PC-9 (cell line): Measurements from ENCODE around the gene ZFAND6. TPM values are rescaled to one million over a fixed set of nuclear protein-coding genes. Genes with fewer than 3 reads are reported as not detected.

Experiments
- BruUV-seq: library from RNA; stranded (reverse); fragments of 400-500 nt; replicated peaks from 2 replicates; lab custom pipeline; 2021; lab: Mats Ljungman, UMichigan
- CTCF ChIA-PET: fragments of 300-600 bp; sonication (Branson Sonifier 250); formaldehyde crosslinking; loops from one replicate; lab custom pipeline; 2022; ENCODE audit warnings: antibody characterized with exemption; lab: Charles Lee
- POLR2A ChIA-PET: fragments of 300-600 bp; sonication (Branson Sonifier 250); formaldehyde crosslinking; loops from one replicate; lab custom pipeline; 2022; ENCODE audit warnings: antibody characterized with exemption; ENCODE audit not compliant: unreplicated experiment; lab: Charles Lee
- DNase-seq, 2 experiments: peaks; one replicate each; pipeline versions ENCODE4 v3.0.0 to v3.0.0-alpha.2; 2015 to 2022; ENCODE audit warnings: mixed read lengths in 1 of 2
- H2AFZ ChIP-seq: fragments of 200-600 bp; sonication (generic); 2 replicates; pipeline ENCODE4 v1.8.1; 2017; ENCODE audit warnings: antibody characterized with exemption
- H3F3A ChIP-seq: fragments of 200-600 bp; sonication (generic); 2 replicates; pipeline ENCODE4 v1.8.1; 2017; ENCODE audit warnings: antibody characterized with exemption, mild to moderate bottlenecking, low read depth; ENCODE audit not compliant: insufficient read depth
- H3K27ac ChIP-seq: fragments of 200-600 bp; sonication (generic); 2 replicates; pipeline ENCODE4 v1.6.1; 2016; ENCODE audit warnings: mixed run types
- H3K27me3 ChIP-seq: fragments of 200-600 bp; sonication (generic); 2 replicates; pipeline ENCODE4 v1.6.1; 2016; ENCODE audit warnings: low read depth, mixed run types; ENCODE audit not compliant: insufficient read depth
- H3K36me3 ChIP-seq: fragments of 200-600 bp; sonication (generic); 2 replicates; pipeline ENCODE4 v1.6.1; 2016; ENCODE audit warnings: low read depth, mixed run types
- H3K4me1 ChIP-seq: fragments of 200-600 bp; sonication (generic); replicated peaks from 2 replicates; pipeline ENCODE4 v1.6.1; 2016; ENCODE audit warnings: mixed run types; ENCODE audit not compliant: insufficient read depth
- H3K4me2 ChIP-seq: fragments of 200-600 bp; sonication (generic); 2 replicates; pipeline ENCODE4 v1.6.1; 2017; ENCODE audit warnings: mixed run types
- H3K4me3 ChIP-seq: fragments of 200-600 bp; sonication (generic); 2 replicates; pipeline ENCODE4 v1.6.1; 2016; ENCODE audit warnings: mixed run types
- H3K79me2 ChIP-seq: fragments of 200-600 bp; sonication (generic); 2 replicates; pipeline ENCODE4 v1.6.1; 2017; ENCODE audit warnings: low read depth, mixed run types
- H3K9me2 ChIP-seq: fragments of 200-600 bp; sonication (generic); 2 replicates; pipeline ENCODE4 v1.8.1; 2017; ENCODE audit warnings: mild to moderate bottlenecking; ENCODE audit not compliant: insufficient read depth
- H3K9me3 ChIP-seq: fragments of 200-600 bp; sonication (generic); 2 replicates; pipeline ENCODE4 v1.8.1; 2016; ENCODE audit warnings: low read depth; ENCODE audit not compliant: insufficient read depth
- H4K20me1 ChIP-seq: fragments of 200-600 bp; sonication (generic); 2 replicates; pipeline ENCODE4 v1.8.1; 2017; ENCODE audit not compliant: insufficient read depth
- EZH2 ChIP-seq: fragments of 200-600 bp; sonication (generic); IDR thresholded peaks from 2 replicates; pipeline ENCODE4 v1.8.0; 2017; ENCODE audit warnings: antibody characterized with exemption, low read depth
- intact Hi-C: fragments of 100-400 bp; cut with micrococcal nuclease; formaldehyde crosslinking; loops from one replicate; pipeline ENCODE4 v1.10.0; 2022; ENCODE audit not compliant: unreplicated experiment
- total RNA-seq: library from RNA; stranded (reverse); gene quantifications from 2 replicates; pipeline ENCODE4 v1.2.3, GENCODE V29; 2021
- TF ChIP-seq, protein P1 (sequence below): fragments of 200-600 bp; sonication (generic); conservative IDR thresholded peaks from 2 replicates; pipeline ENCODE4 v1.6.1; 2017; ENCODE audit warnings: mixed run types, antibody characterized with exemption, mild to moderate bottlenecking, moderate library complexity

Gene ZFAND6
- total RNA-seq, 1 experiment from 2014 or later: 68.3 TPM

DNA sequence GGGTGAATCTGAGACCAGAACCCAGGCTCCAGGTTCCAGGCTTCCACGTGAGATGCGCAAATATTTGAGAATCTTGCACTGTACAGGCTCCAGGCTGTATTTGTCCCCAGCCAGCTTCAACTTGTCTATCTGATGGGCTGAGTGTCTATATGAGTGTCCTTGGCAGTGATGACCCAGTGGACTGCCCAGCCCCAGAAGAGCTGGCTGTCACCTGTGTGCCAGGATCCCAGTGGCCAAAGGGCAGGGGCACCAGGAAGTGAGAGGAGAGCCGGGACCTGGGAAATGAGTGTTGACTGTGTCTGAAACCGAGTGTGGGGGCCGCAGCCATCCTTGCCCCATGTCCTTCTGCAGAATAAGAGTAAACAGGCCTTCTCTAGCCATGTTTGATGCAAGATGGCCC lies 103.7 kb downstream of the ZFAND6 start:
- ChIA-PET POLR2A (no interaction called here), CTCF (no interaction called here)
- peaks cover 17% of the 10 kb centered on the region for H3F3A ChIP-seq
- no peak overlapping the region for H3K4me3 ChIP-seq
- H3K27ac ChIP-seq: no peak overlapping the region
- intact Hi-C loops: no loop called here
- no peaks in the 10 kb centered on the region for H4K20me1 ChIP-seq
- H3K36me3 ChIP-seq: peaks cover 32% of the 10 kb centered on the region
- H2AFZ ChIP-seq: no peak overlapping the region
- peaks cover 25% of the 10 kb centered on the region for H3K4me1 ChIP-seq
- no peak for DNase-seq
- no peaks in the 10 kb centered on the region for H3K9me3 ChIP-seq
- H3K4me2 ChIP-seq: no peak overlapping the region
- TF ChIP-seq, protein P1, sequence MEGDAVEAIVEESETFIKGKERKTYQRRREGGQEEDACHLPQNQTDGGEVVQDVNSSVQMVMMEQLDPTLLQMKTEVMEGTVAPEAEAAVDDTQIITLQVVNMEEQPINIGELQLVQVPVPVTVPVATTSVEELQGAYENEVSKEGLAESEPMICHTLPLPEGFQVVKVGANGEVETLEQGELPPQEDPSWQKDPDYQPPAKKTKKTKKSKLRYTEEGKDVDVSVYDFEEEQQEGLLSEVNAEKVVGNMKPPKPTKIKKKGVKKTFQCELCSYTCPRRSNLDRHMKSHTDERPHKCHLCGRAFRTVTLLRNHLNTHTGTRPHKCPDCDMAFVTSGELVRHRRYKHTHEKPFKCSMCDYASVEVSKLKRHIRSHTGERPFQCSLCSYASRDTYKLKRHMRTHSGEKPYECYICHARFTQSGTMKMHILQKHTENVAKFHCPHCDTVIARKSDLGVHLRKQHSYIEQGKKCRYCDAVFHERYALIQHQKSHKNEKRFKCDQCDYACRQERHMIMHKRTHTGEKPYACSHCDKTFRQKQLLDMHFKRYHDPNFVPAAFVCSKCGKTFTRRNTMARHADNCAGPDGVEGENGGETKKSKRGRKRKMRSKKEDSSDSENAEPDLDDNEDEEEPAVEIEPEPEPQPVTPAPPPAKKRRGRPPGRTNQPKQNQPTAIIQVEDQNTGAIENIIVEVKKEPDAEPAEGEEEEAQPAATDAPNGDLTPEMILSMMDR: no peak
- TF ChIP-seq EZH2: no peak
- no peaks in the 10 kb centered on the region for H3K9me2 ChIP-seq
- no TSS peak for BruUV-seq
- no peaks in the 10 kb centered on the region for H3K79me2 ChIP-seq
- no peaks in the 10 kb centered on the region for H3K27me3 ChIP-seq

GRCh38 chr15:80163897-80164296 lies 104.4 kb downstream of the ZFAND6 start:
- Histone ChIP-seq H3K27me3 (no peaks in the 10 kb centered on the region), H3K9me2 (no peaks in the 10 kb centered on the region), H3K4me1 (peaks cover 25% of the 10 kb centered on the region), H3K36me3 (peaks cover 27% of the 10 kb centered on the region), H3K9me3 (no peaks in the 10 kb centered on the region), H3F3A (peaks cover 17% of the 10 kb centered on the region), H3K4me2 (no peak overlapping the region), H3K27ac (no peak overlapping the region), H3K4me3 (no peak overlapping the region), H3K79me2 (no peaks in the 10 kb centered on the region), H2AFZ (no peak overlapping the region), H4K20me1 (no peaks in the 10 kb centered on the region)
- POLR2A ChIA-PET: no interaction called here
- no peak for DNase-seq
- intact Hi-C loops: no loop called here
- CTCF ChIA-PET: no interaction called here
- no peak for TF ChIP-seq EZH2
- TF ChIP-seq, protein P1: no peak
- BruUV-seq: no TSS peak

DNA sequence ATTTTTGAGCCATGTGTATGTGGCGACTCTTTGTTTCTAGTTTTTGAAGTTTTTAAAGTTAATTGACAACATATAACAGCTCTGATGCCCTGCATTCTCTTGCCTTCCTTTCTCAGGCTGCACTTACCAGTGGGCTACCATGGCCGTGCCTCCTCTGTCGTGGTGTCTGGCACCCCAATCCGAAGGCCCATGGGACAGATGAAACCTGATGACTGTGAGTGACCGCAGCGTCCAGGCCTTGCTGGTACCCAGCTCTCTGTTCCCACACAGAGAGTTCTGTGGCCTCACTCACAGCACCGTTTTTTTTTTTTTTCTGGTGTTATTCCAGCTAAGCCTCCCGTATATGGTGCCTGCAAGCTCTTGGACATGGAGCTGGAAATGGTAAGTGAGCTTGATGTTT lies 108.5 kb downstream of the ZFAND6 start:
- intact Hi-C loops: no loop called here
- H3K4me2 ChIP-seq: no peak overlapping the region
- no TSS peak for BruUV-seq

More for the DNA sequence above, 108.5 kb downstream of the ZFAND6 start:
- Histone ChIP-seq H4K20me1 (no peaks in the 10 kb centered on the region), H3K27me3 (no peaks in the 10 kb centered on the region), H2AFZ (no peak overlapping the region), H3K27ac (no peak overlapping the region), H3K9me2 (no peaks in the 10 kb centered on the region), H3K4me1 (peaks cover 4% of the 10 kb centered on the region; the same call in 1 of the 2 replicates), H3K9me3 (no peaks in the 10 kb centered on the region), H3K4me3 (no peak overlapping the region), H3F3A (peaks cover 7% of the 10 kb centered on the region; the same call in 1 of the 2 replicates), H3K79me2 (no peaks in the 10 kb centered on the region), H3K36me3 (peaks cover 19% of the 10 kb centered on the region; the same call in 1 of the 2 replicates)
- TF ChIP-seq EZH2: no peak
- TF ChIP-seq, protein P1: no peak
- CTCF ChIA-PET: interaction anchor here (0.5 kb wide), 1 partner anchor 827 kb away, joined by 8 read pairs; no protein-coding TSS in a partner anchor
- DNase-seq: no peak
- POLR2A ChIA-PET: interaction anchor here (0.7 kb wide), 1 partner anchor 107 kb away, joined by 4 read pairs; no protein-coding TSS in a partner anchor
